ENCODE measurements around the gene DDB1. TPM values are rescaled to one million over a fixed set of nuclear protein-coding genes. Genes with fewer than 3 reads are reported as not detected.

Gene DDB1
- total and polyA plus RNA-seq, 2 of the 13 experiments (the other 11 are each of a cell fraction or from before 2014, with no cell fraction given) = 217 to 266 TPM

GRCh38 chr11:61294717-61295595 lies 37.9 kb downstream of the DDB1 start, which contains the start of gene VWCE (continued):
- TF ChIP-seq FOXO1 (CRISPR knock-in tag; IDR thresholded peaks at IDR 0.05) (no peak; the same call in 1 of the 2 replicates), ZFP37 (CRISPR knock-in tag; IDR thresholded peaks at IDR 0.05; ENCODE audit: borderline replicate concordance) (peak; percentile 82; the same call in 1 of the 2 replicates), HOXA3 (CRISPR knock-in tag; IDR thresholded peaks at IDR 0.05) (peak; percentile 49; the same call in 1 of the 2 replicates), ZNF142 (CRISPR knock-in tag; IDR thresholded peaks at IDR 0.05) (0 out of 2 replicates have a peak, but pooled peaks have one; percentile 75), HNRNPL (IDR thresholded peaks at IDR 0.05; ENCODE audit: low read depth, low read length) (no peak; the same call in 1 of the 2 replicates), ZNF550 (CRISPR knock-in tag; IDR thresholded peaks at IDR 0.05; ENCODE audit: borderline replicate concordance) (0 out of 2 replicates have a peak, but pooled peaks have one; percentile 39), JUN (CRISPR knock-in tag; IDR thresholded peaks at IDR 0.05) (no peak; the same call in 1 of the 2 replicates), BCL3 (CRISPR knock-in tag; IDR thresholded peaks at IDR 0.05) (no peak), NRL (CRISPR knock-in tag; IDR thresholded peaks at IDR 0.05; ENCODE audit: borderline replicate concordance) (no peak), MLXIP (CRISPR knock-in tag; IDR thresholded peaks at IDR 0.05; ENCODE audit: borderline replicate concordance) (no peak), ZNF761 (CRISPR knock-in tag; conservative IDR thresholded peaks at IDR 0.05) (no peak)
